GM19372 (cell line): ENCODE data around the gene METAP1D.
"Not testable (repeated sequence)": the region's sequence is repeated elsewhere in the genome, so short reads cannot be mapped to it uniquely, and the experiment has no call there.

Experiments used
- ATAC-seq: cut with Tn5 transposase; IDR thresholded peaks from one replicate; pipeline ENCODE4 v1.9.1; 2021; ENCODE audit warnings: mild to moderate bottlenecking, low read depth, moderate library complexity; ENCODE audit not compliant: unreplicated experiment

Gene METAP1D

DNA sequence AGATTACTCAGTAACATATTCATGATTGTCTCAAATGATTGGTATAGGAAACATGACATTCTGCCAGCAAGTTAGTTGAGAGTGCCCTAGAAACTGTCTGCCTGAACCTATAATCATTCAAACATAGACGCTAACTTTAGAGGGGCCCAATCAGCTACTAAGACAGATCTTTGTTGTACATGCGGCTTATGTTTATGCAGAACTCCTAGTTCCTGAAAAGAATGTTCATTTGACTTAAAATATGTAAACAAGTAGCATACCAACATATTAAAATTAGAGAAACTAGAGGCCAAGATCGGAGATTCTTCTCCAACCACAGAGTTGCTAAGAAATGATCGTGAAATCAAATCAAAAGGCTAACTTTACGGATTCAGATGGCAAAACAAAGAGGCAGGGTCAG, 4.2 kb upstream of the METAP1D start:
- no peak for ATAC-seq

DNA sequence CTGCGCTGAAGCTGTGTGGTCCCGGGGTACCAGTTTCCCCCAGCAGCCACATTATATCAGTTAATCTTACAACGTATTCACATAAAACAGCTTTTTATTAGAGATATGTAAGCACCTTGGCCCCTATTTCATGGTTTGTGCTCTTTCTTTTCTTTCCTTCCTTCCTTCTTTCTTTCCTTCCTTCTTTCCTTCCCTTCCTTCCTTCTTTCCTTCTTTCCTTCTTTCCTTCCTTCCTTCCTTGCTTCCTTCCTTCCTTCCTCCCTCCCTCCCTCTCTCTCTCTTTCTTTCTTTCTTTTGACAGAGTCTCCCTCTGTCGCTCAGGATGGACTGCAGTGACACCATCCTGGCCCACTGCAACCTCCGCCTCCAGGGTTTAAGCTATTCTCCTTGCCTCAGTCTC, 3.7 kb upstream of the METAP1D start:
- ATAC-seq = no peak

DNA sequence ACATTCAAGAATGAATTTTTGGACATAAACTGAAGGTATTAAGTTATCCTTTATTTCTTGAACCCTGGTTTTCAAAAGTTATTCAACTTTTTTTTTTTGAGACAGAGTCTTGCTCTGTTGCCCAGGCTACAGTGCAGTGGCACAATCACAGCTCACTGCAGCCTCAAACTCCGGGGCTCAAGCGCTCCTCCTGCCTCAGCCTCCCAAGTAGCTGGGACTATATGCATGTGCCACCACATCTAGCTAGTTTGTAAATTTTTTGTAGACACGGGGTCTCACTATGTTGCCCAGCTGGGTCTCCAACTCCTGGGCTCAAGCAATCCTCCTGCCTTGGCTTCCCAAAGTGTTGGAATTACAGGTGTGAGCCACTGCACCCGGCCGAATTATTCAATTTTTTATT, 2.7 kb upstream of the METAP1D start:
- ATAC-seq = not testable (repeated sequence)

DNA sequence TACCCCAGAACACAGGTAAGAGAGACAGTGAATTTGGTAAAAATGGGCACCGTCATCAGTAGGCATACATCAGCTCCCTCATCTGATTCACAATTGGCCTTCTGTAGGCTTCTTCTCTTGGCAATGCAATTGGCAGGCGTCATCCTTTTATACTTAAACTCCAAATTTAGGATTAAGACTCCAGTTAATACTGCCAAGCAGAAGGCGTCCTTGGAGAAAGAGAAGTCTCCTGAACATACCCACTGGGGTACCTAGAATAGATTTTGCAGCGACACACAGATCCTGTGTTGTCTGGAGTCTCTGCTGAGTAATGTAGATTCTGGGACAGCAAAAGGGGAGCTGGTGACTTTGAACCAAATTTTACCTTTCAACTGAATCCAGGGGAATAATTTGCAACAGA, 592 bp upstream of the METAP1D start:
- ATAC-seq = no peak

DNA sequence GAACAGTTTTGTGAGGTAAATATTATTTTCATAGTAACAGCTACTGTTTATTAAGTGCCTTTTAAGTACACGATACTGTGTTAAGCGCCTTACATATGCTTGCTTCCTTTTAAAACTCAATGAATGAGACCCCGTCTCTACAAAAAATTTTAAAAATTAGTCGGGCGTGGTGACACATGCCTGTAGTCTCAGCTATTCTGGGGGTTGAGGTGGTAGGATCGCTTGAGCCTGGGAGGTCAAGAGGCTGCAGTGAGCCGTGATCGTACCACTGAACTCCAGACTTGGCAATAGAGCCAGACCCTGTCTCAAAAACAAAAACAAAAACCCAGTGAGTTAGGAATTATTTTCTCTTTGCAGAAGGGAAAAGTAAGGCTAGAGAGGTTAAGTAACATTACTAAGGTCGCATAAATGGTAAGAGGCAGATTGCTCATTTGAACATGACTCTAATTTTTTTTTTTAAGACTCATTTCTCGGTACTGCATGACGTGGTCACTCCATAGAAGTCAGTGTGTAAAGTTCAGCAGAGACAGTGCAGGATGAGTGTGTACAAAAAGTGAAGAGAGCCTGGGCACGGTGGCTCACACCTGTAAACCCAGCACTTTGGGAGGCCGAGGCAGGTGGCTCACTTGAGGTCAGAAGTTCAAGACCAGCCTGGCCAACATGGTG, 1.1 kb downstream of the METAP1D start:
- ATAC-seq = no peak

DNA sequence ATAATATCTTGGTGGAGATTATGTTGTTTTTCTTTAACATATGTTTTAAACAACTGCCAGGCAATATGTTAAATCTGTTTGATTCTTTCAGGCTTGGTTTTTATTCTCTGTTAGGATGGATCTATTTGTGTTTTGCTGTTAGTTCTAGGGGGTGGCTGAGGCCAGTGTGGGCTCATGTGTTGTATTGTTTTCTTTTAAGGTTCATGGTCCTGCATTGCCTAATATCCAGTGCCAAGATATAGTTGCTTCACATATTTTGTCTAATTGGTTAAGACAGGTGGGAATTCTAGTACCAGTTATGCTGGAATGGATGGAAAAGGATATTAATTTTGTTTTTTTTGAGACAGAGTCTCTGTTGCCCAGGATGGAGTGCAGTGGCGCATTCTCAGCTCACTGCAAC, 7.6 kb downstream of the METAP1D start:
- ATAC-seq = no peak

DNA sequence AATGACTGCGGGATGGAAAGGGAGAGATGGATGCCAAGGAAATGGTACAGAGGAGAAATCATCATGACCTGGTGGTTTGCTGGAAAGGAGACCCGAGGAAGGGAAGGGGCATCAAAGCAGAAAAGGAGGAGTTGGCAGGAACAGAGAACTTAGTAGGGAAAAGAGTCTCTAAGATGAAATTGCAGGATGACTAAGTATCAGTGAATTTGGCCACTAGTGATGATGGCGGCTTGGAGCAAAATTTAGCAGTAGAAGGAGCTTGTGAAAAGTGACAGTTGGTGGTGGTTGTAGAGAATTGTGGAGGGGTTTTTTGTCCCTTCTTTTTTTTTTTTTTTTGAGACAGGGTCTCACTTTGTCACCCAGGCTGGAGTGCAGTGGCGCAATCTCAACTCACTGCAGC, 10.1 kb downstream of the METAP1D start:
- no peak for ATAC-seq

DNA sequence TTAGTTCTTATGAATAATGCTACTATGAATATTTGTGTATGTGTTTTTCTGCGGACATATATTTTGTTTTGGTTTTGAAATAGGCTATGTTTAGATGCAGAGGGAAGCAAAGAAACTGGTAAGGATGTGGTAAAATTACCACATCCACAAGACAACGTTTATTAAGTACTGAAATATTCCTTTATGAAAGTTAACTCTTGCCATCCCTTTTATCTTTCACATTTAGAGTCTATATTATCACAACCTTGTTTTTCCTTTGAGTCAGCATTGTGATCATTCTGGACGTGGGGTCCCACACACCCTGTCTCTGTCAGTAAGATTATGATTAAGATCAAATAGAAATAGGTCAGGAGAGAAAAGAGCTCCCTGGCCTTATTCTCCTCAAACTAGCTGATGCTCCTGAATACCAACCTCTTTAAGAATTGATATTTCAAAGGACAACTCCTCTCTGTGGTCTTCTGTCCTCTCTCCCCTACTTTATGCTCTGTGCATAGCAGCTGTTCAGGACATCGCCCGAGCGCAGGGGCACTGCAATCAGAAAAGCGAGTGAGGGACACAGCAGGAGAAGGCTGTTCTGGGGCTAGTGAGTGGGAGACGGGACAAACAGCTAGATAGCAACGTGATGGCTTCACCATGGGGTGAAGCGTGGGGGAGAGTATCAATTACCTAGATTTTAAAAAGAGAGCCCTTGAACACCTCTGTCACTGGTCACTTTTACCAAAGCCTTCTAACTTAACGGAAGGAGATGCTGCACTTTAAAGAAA, 12.2 kb downstream of the METAP1D start:
- ATAC-seq = no peak

DNA sequence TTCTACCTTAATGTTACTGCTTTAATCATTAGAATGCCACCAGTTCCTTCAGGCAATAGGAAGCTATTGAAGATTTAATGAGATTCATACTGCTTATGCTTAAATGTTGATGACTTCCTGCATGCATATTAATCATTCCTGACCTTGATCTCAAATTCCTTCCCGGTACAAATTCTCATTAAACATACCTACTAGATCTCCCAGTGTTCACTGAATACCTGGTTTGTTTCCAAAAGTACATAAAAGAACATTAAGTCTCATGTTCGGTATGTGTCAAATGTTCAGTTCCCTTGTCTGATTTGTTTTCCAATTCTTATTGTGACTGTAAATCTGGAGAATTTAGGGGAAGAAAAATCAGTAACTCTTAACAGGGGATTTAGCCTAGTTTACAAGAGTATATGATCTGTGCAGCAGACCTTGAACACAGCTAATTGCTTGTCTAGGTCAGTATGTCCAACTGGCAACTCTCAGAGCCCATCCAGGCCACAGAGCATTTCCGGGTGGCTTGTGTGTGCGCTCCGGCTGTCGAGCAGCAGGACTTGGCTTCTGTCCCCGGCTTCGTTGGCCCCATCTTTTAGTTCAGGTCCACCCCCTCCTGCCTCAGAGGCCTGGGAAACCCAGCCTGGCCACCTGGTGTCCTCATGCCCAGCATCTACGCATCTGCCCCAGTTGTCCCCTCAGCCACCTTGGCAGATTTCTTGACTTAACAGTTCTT, 13.1 kb downstream of the METAP1D start:
- ATAC-seq = no peak

DNA sequence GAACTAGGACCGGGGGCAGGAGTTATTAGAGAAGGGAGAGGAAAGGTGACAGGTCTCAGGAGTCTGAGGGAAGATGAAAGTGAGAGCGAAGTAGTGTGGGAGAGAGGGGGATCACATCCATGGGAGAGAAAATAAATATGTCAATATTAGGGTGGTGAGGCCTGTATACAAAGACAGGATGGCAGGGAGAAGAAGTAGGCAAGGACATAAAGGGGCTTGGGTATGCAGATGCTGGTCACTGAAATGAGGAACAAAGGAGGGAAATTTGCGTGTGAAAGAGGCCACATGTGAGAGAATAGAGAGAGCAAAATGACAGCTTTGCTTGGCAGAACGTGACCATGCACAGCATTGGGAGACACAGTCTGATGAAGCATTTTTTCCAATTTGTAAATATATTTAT, 13.6 kb downstream of the METAP1D start:
- ATAC-seq = peak; percentile 68

DNA sequence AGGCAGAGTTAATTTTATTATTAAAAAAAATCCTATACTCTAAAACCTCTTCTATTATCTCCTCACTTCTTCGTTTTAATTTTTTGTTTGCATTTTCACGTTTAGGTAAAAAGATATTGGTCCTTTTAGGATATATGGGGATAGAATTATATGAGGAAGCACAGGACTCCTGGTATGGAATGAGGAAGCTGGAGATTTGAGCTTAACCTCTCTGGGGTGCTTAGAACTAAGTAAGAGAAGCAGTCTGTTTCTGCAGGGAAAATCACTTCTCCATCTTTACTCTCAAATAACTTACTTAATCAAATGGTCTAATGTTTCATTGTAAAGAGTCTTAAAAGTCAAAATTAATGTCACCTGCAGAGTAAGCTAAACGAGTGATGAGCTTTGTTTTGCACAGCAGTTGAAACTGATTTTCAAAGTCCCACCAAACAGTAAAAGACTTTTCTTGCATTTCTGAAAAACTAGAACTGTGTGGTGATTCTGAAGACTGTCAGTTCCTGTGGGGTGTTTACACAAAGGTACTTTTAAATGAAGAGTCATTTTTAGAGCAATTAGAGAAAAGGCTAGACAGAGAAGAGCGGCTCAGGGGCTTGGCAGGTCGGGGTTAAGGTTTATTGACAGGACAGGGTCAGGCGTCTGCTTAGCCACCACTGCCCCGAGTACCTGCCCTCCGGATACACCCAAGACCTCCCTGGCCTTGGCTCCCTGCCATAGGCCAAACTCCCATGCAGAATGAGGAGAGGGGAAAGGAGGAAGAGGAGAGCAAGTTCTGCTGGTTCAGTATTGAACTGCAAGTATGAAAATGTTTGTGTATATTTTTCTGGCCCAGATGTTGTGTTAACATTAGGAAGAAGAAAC, 21.6 kb downstream of the METAP1D start:
- no peak for ATAC-seq

DNA sequence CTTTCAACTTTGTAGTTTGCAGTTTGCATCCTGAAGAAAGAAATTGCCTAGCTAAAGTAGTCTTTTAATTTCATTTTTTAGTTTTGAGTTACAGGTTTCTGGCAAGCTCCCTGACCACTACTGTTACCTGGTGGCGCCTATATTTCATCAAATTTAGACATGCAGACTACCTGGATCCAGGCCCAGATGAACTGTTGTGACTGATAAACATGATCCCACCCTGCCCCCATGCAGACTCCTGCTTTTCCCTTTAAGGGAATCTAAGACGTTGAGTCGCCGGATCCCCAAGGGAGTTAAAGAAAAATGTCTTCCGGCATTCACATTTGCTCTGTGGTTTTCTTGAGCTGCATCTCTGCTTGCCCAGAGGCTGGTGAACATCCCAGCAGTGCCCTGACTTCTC, 22.2 kb downstream of the METAP1D start:
- no peak for ATAC-seq

DNA sequence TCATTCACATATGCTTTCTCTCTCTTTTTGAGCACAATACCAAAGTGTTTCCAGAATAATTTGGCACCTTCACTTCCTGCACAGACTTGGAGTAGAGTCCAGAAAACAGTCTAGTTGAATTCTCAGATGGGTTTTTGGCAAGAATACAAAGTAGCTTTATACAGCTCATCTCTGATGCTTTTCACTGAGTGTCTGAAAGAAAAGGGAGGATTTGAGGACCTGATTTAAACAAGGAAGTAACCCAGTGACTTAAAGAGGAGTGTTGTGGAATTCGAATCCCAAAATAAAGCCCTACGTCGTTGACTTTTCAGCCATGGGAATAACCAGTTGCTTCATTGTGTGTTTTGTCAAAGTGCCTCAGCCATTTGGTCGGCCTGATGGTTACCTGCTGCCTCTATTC, 31.8 kb downstream of the METAP1D start:
- ATAC-seq = no peak

DNA sequence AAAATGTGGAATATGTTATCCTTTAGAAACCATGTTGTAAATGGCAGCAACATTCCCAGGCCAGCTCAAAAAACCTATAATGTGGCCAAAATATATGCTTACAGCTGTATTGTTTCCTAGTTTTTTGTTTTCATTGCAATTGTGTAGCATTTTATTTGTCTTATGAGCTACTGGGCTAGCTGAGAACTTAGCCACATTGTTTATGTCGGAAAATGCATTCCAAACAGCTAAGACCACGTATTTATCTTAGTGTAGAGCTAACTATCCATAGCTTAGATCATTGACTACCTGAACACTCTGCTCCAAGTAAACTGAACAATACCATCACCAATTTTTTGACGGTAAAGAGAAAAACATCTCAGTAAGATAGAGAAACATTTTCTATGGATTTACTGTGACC, 38.4 kb downstream of the METAP1D start:
- no peak for ATAC-seq

DNA sequence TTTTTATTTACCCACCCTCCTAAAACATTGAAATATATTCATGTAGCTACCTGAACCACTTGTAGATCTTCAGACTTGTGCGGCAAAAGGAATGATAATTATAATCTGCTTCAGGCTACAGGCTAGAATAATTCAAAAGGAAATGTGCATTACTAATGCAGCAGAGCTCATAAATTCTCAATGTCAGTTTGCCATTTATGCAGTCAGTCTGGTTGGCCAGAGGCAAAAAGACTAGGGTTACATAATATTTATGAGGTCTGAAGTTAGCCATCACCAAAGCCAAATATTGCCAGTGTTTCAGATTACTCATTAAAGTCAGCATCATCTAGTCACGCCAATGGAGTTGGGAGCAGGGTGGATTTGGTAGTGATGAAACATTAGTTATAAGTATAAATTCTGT, 38.9 kb downstream of the METAP1D start:
- no peak for ATAC-seq

DNA sequence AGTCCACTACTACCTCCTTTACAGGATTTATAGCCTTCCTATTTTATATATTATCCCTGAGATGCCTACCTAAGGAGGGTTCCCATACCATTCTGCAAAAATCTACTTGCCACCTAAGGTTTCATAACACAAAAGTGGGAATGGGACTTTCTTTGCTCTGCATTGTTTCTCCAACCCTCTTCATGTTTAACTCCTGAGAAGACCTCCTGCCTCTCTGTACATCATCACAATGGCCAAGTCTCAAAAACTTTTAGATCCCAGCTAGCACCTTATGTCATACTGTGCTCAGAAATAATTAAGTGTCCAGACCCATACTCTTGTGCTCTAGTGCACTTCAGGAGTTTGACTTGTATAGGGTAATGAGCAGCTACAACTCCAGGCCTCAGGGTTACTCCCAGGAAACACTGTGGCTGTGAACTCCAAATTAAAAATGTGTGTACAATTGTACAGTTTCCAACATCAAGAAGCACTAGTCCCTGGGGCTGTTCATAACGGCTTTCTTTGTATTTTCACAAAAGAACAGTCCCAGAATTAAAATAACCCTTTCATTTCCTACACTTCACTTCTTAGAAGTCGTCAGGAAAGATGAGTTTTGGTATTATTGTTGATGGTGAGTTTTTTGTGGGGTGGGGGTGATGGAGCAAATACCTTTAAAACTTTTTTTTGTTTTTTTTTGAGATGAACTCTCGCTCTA, 39.4 kb downstream of the METAP1D start:
- no peak for ATAC-seq

DNA sequence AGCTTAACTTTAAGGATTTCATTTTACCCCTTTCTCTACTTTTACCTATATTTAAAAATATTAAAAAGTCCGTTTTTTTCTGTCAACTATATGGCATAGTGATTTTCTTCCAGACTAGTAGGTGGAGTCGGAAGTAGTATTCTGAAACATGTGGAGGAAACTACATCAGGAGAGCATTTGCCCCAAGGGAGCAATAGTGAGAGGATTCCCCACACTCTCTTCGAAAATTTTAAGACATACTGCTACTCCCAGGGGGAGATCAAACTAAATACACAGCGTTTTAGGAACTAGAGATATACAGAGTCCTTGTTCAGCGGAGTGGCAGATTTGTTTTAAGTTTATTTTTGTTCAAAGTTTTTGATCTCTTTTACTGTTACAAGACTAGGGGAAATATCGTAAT, 40.6 kb downstream of the METAP1D start:
- no peak for ATAC-seq

DNA sequence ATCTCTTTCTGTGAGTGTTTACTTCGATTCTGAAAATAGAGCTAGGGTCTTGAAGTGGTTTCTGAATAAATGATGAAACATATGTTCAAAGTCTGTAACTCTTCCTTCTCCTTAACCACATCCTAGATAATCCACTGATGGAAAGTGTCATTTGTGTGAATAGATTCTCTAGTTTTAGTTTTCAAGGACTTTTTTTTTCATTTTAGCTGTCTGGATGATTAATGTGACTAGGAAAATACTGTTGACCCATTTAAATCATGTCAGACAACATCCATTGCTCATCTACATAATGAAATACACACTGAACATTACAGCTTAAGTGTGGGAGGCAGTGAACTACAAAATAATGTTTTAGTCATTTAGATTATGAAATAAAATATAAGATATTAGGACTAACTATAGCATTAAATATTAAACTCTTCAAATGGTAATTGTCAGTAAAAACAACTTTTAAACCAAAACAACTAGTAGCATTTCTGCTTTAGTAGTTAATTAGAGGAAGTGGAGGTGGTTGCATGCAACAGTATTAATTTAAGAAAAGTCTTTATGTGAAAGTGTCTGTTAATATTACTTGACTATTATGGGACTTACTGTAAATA, 46.4 kb downstream of the METAP1D start:
- ATAC-seq = no peak

DNA sequence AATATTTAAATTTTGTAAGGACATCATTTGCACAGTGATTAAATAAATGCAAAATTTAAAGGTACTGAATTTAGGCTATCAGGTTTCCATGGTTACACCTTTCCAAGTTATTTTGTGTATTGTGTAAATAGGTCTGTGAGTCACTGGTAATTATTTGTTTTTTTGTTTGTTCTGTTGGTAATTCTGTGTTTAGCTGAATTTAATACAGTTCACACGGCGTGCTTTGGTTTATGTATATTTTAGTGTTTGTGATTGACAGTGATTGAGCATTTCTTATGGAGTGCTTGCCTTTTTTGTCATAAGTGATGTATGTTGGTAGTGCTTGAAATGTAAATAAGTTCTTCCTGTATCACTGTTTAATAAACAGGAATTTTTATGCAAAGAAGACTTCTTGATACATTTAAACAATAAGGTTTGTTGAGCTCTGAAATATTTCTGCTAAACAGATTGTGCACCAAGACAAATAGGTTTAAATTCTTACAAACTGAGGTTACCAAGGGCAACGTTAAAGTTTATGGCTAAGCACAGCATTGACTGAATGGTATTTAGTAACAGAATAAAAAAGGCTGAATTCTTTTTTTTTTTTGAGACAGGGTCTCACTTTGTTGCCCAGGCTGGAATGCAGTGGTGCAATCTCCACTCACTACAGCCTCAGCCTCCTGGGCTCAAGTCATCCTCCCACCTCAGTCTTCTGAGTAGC, 47.3 kb downstream of the METAP1D start:
- no peak for ATAC-seq
